Neuronal stem cell (in vitro differentiated cells): ENCODE data around the gene FGF22.

Experiments used
- DNase-seq: peaks from one replicate; pipeline ENCODE4 v3.0.0-alpha.2; 2013; ENCODE audit warnings: low spot score
- H2AFZ ChIP-seq: one replicate; pipeline ENCODE4 v1.6.1; 2013; ENCODE audit warnings: mild to moderate bottlenecking, low read length, inconsistent platforms
- H2AK5ac ChIP-seq: 2 replicates; pipeline ENCODE4 v1.6.1; 2013; ENCODE audit warnings: low read depth, mild to moderate bottlenecking, inconsistent platforms, low read length, moderate library complexity, mixed read lengths
- H2BK120ac ChIP-seq: 2 replicates; pipeline ENCODE4 v1.6.1; 2013; ENCODE audit warnings: low read depth, mild to moderate bottlenecking, inconsistent platforms, low read length, moderate library complexity, mixed read lengths
- H2BK12ac ChIP-seq: one replicate; pipeline ENCODE4 v1.6.1; 2013; ENCODE audit warnings: low read length, inconsistent platforms
- H2BK15ac ChIP-seq: 2 replicates; pipeline ENCODE4 v1.6.1; 2013; ENCODE audit warnings: mild to moderate bottlenecking, low read length, inconsistent platforms, mixed read lengths
- H2BK5ac ChIP-seq: one replicate; pipeline ENCODE4 v1.6.1; 2013; ENCODE audit warnings: inconsistent platforms, mild to moderate bottlenecking, low read length, moderate library complexity
- H3K14ac ChIP-seq: one replicate; pipeline ENCODE4 v1.6.1; 2013; ENCODE audit warnings: low read length, inconsistent platforms
- H3K18ac ChIP-seq: 2 replicates; pipeline ENCODE4 v1.6.1; 2013; ENCODE audit warnings: low read length, inconsistent platforms
- H3K23ac ChIP-seq: 2 replicates; pipeline ENCODE4 v1.6.1; 2013; ENCODE audit warnings: low read depth, mild to moderate bottlenecking, mixed read lengths, low read length, inconsistent platforms; ENCODE audit not compliant: poor library complexity
- H3K27ac ChIP-seq: replicated peaks from 3 replicates; pipeline ENCODE4 v1.5.1; 2013; ENCODE audit warnings: low read length, inconsistent platforms
- H3K27me3 ChIP-seq, 3 experiments: 2 replicates each; pipeline ENCODE4 v1.6.1; 2013; ENCODE audit warnings: low read length in 3 of 3, mild to moderate bottlenecking in 2 of 3, inconsistent platforms in 1 of 3, low read depth in 1 of 3, mixed read lengths in 1 of 3, moderate library complexity in 1 of 3; ENCODE audit not compliant: control insufficient read depth in 3 of 3, insufficient read depth in 3 of 3
- H3K36me3 ChIP-seq, 2 donors: replicated peaks in 1 of 2; 2 replicates each; pipeline ENCODE4 v1.6.1; 2013; ENCODE audit warnings: low read length in 2 of 2; ENCODE audit not compliant: control insufficient read depth in 2 of 2, insufficient read depth in 2 of 2
- H3K4ac ChIP-seq: 2 replicates; pipeline ENCODE4 v1.6.1; 2013; ENCODE audit warnings: inconsistent platforms, mild to moderate bottlenecking, low read length, moderate library complexity
- H3K4me1 ChIP-seq, 2 donors: 1 replicate in 1 of 2; 2 replicates in 1 of 2; pipeline ENCODE4 v1.6.1; 2013; ENCODE audit warnings: low read length in 2 of 2, low read depth in 1 of 2; ENCODE audit not compliant: control insufficient read depth in 2 of 2, insufficient read depth in 1 of 2
- H3K4me2 ChIP-seq: one replicate; pipeline ENCODE4 v1.6.1; 2013; ENCODE audit warnings: mild to moderate bottlenecking, low read length, inconsistent platforms; ENCODE audit not compliant: insufficient read depth, poor library complexity, severe bottlenecking
- H3K4me3 ChIP-seq, 2 donors: 2 replicates each; pipeline ENCODE4 v1.5.1; 2013; ENCODE audit warnings: low read length in 2 of 2, mild to moderate bottlenecking in 2 of 2, inconsistent platforms in 1 of 2, moderate library complexity in 1 of 2
- H3K79me1 ChIP-seq: one replicate; pipeline ENCODE4 v1.6.1; 2013; ENCODE audit warnings: low read depth, mild to moderate bottlenecking, inconsistent platforms, low read length, moderate library complexity
- H3K9ac ChIP-seq: one replicate; pipeline ENCODE4 v1.6.1; 2013; ENCODE audit warnings: mild to moderate bottlenecking, low read depth, low read length, inconsistent platforms; ENCODE audit not compliant: poor library complexity
- H3K9me3 ChIP-seq, 2 donors: replicated peaks in 1 of 2; 2 replicates each; pipeline versions ENCODE3 to v1.6.1; 2013; ENCODE audit warnings: low read length in 2 of 2, mild to moderate bottlenecking in 2 of 2, inconsistent platforms in 1 of 2, low read depth in 1 of 2, mixed read lengths in 1 of 2, moderate library complexity in 1 of 2; ENCODE audit not compliant: control insufficient read depth in 2 of 2, insufficient read depth in 1 of 2
- H4K8ac ChIP-seq: one replicate; pipeline ENCODE4 v1.6.1; 2013; ENCODE audit warnings: low read depth, mild to moderate bottlenecking, inconsistent platforms, low read length, moderate library complexity
- H4K91ac ChIP-seq: one replicate; pipeline ENCODE4 v1.6.1; 2013; ENCODE audit warnings: low read length, low read depth, mild to moderate bottlenecking, inconsistent platforms; ENCODE audit not compliant: poor library complexity
- WGBS, 2 donors: extraction: QIAGEN DNeasy Blood & Tissue Kit; methylation state at CpG; one replicate each; pipeline ENCODE4 v1.1.7; 2013; ENCODE audit warnings: missing lambda C conversion rate in 2 of 2, mixed read lengths in 1 of 2; ENCODE audit not compliant: insufficient read length in 2 of 2, insufficient replicate concordance in 1 of 2; ENCODE audit errors: extremely low coverage in 2 of 2; 5-methylcytosine and 5-hydroxymethylcytosine counted together

FGF22 gene

GRCh38 chr19:629961-630714 is 9.5 kb upstream of the FGF22 start:
- Histone ChIP-seq H2BK12ac (no peak overlapping the region), H4K91ac (no peak overlapping the region), H3K4ac (peak overlapping the region; percentile 37), H3K27ac (no peak overlapping the region), H2AFZ (no peak overlapping the region), H3K4me1 (peaks cover 8% of the 10 kb centered on the region in 2 donors), H3K4me2 (no peak overlapping the region), H3K14ac (no peak overlapping the region), H2BK120ac (no peak overlapping the region), H3K27me3 (no peaks in the 10 kb centered on the region), H3K4me3 (peak overlapping the region in 1 of 2 donors; percentile 39), H3K9me3 (no peaks in the 10 kb centered on the region), H3K18ac (peak overlapping the region; percentile 11), H3K36me3 (peaks cover 10 to 39% of the 10 kb centered on the region in 2 donors), H3K79me1 (peaks cover 12% of the 10 kb centered on the region), H3K23ac (peak overlapping the region; percentile 43), H2AK5ac (no peak overlapping the region), H2BK15ac (no peak overlapping the region), H3K9ac (no peak overlapping the region), H2BK5ac (peak overlapping the region; percentile 35), H4K8ac (no peak overlapping the region)
- DNase-seq: no peak
- no CpG with 5 or more reads among the region's 30 CpGs for WGBS, 2 donors

DNA sequence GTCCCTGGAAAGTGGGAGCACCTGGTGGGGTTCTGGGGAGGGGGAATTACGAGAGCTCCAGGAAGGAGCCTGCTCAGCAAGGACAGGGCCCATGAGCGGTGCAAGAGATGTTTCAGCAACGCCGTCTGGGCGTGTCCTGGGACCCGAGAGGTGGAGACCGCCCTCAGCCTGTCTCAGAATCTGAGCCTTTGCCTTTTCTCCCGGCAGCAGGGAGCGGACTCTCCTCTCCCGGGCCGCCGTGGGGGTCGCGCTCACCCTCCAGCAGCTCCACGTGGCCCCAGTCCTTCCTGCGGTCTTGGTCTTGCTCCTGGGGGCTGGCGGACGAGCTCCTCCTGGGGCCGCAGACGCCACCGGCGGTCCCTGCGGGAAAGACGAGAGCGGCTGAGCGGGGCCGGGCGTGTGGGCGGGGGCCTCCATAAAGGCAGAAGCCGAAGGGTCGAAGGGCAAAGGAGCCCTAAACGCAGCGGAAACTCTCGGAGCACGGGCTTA is 7.1 kb upstream of the FGF22 start:
- no peak overlapping the region for H2BK5ac ChIP-seq
- H3K4me1 ChIP-seq: peaks cover 8% of the 10 kb centered on the region in 2 donors
- no peaks in the 10 kb centered on the region for H3K27me3 ChIP-seq
- H3K14ac ChIP-seq: peak overlapping the region; percentile 75
- peak overlapping the region; percentile 90 to 100 for H3K4me3 ChIP-seq
- H2AK5ac ChIP-seq: peak overlapping the region; percentile 81
- DNase-seq: peak; percentile 46
- H3K36me3 ChIP-seq: peaks cover 7 to 28% of the 10 kb centered on the region in 2 donors
- no peak overlapping the region for H2BK12ac ChIP-seq
- H2BK15ac ChIP-seq: peak overlapping the region; percentile 26
- peak overlapping the region; percentile 83 for H3K18ac ChIP-seq
- H4K91ac ChIP-seq: no peak overlapping the region
- WGBS, 2 donors: no CpG with 5 or more reads among the region's 35 CpGs
- H4K8ac ChIP-seq: no peak overlapping the region
- H3K23ac ChIP-seq: peak overlapping the region; percentile 91
- no peaks in the 10 kb centered on the region for H3K9me3 ChIP-seq
- peaks cover 8% of the 10 kb centered on the region for H3K79me1 ChIP-seq
- H2BK120ac ChIP-seq: no peak overlapping the region
- H2AFZ ChIP-seq: peak overlapping the region; percentile 87
- H3K27ac ChIP-seq: peak overlapping the region; percentile 37
- H3K9ac ChIP-seq: peak overlapping the region; percentile 97
- H3K4me2 ChIP-seq: peak overlapping the region; percentile 96
- H3K4ac ChIP-seq: peak overlapping the region; percentile 46

DNA sequence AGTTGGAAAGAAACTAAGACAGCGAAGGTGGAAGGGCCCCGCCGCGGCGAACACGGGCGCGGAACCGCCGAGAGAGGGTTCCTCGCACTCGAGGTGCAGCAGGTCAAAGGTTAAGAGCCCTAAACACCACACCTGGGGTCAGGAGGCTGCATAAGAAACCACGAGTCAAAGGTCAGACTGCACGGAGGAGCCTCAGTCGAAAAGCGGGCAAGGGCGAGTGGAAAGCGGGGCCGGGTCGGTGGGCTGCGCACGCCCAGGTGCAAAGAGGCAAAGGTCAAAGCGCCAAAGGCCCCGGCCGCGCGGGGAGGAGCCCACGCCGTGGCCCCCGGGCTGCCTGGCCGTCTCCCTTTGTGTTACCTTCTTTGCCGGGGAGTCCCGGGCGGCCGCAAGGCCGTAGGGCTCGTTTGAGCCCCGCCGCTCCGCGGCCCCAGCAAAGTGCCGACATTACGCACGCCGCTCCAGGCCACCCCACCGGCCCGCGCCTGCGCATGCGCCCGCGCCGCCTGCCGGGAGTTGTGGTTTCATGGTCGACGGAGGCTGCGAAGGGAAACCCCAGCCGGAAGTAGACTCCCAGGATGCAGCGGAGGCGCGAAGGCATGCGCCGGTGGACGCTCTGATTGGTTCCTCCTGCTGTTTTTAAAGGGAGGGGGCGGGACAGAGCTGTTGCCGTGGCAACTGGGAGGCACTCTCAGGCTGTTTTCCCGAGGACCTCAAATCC is 6.5 kb upstream of the FGF22 start, which contains the start of gene POLRMT:
Gene POLRMT (minus strand): TSS at position 470 of the 718 bp plus-strand sequence. CDS start 25 bp downstream, at position 445.
- Histone ChIP-seq H3K23ac (peak within 1 kb of the TSS; percentile 91), H3K4me2 (peak within 1 kb of the TSS; percentile 96), H3K4me1 (peaks cover 8% of the 10 kb centered on the region in 2 donors), H2BK12ac (no peak within 1 kb of the TSS), H2BK120ac (no peak within 1 kb of the TSS), H3K36me3 (peaks cover 5 to 22% of the 10 kb centered on the region in 2 donors), H3K27me3 (no peaks in the 10 kb centered on the region), H2AK5ac (peak within 1 kb of the TSS; percentile 91), H3K18ac (peak within 1 kb of the TSS; percentile 94), H3K9ac (peak within 1 kb of the TSS; percentile 97), H3K4ac (peak within 1 kb of the TSS; percentile 46), H3K9me3 (no peaks in the 10 kb centered on the region), H2BK5ac (no peak within 1 kb of the TSS), H3K4me3 (peak within 1 kb of the TSS; percentile 91 to 100), H3K79me1 (peaks cover 8% of the 10 kb centered on the region), H4K8ac (no peak within 1 kb of the TSS), H3K27ac (peak within 1 kb of the TSS; percentile 37), H2AFZ (peak within 1 kb of the TSS; percentile 87), H3K14ac (peak within 1 kb of the TSS; percentile 75), H4K91ac (no peak within 1 kb of the TSS), H2BK15ac (peak within 1 kb of the TSS; percentile 26)
- no CpG with 5 or more reads among the region's 67 CpGs for WGBS, 2 donors
- peak; percentile 97 for DNase-seq
